OCI-LY3 (cell line): Measurements from ENCODE around the gene LRP1-AS.
A peak's percentile ranks its signal among the peaks of the same experiment; 100 is the strongest.

ENCODE experiments used
- H2AFZ ChIP-seq: fragments of 200-600, 300-600 bp; shearing (Covaris generic); 2 replicates; pipeline ENCODE4 v1.6.0; 2014; ENCODE audit warnings: antibody characterized with exemption, low read depth, low read length
- H3K27ac ChIP-seq: fragments of 200-600, 300-600 bp; sonication (generic); 2 replicates; pipeline ENCODE4 v1.5.1; 2014; ENCODE audit warnings: mild to moderate bottlenecking, low read length, moderate library complexity, mixed read lengths
- H3K27me3 ChIP-seq: fragments of 200-600, 300-600 bp; sonication (generic); 2 replicates; pipeline ENCODE4 v1.6.1; 2014; ENCODE audit warnings: low read depth, low read length, mixed read lengths
- H3K36me3 ChIP-seq: fragments of 200-600, 300-600 bp; sonication (generic); replicated peaks from 2 replicates; pipeline ENCODE3; 2014; ENCODE audit warnings: low read depth, low read length, mixed read lengths
- H3K4me1 ChIP-seq: fragments of 300-600, 200-600 bp; sonication (generic); 2 replicates; pipeline ENCODE4 v1.6.1; 2014; ENCODE audit warnings: low read length, mixed read lengths
- H3K4me2 ChIP-seq: fragments of 200-600, 300-600 bp; sonication (generic); 2 replicates; pipeline ENCODE4 v1.6.1; 2014; ENCODE audit warnings: low read length, mixed read lengths
- H3K4me3 ChIP-seq: fragments of 300-600, 200-600 bp; sonication (generic); 2 replicates; pipeline ENCODE4 v1.5.1; 2014; ENCODE audit warnings: antibody characterized with exemption, mild to moderate bottlenecking, low read length, moderate library complexity
- H3K79me2 ChIP-seq: fragments of 300-600, 200-600 bp; shearing (Covaris generic); 2 replicates; pipeline ENCODE4 v1.6.1; 2014; ENCODE audit warnings: mild to moderate bottlenecking, low read length, mixed read lengths
- H3K9ac ChIP-seq: fragments of 300-600, 200-600 bp; shearing (Covaris generic); 2 replicates; pipeline ENCODE4 v1.6.0; 2014; ENCODE audit warnings: mild to moderate bottlenecking, low read length, moderate library complexity
- H3K9me3 ChIP-seq: fragments of 200-600, 300-600 bp; shearing (Covaris generic); 2 replicates; pipeline ENCODE4 v1.6.1; 2014; ENCODE audit warnings: low read length, mixed read lengths; ENCODE audit not compliant: insufficient read depth
- H4K20me1 ChIP-seq: fragments of 200-600, 300-600 bp; sonication (generic); 2 replicates; pipeline ENCODE4 v1.6.1; 2016; ENCODE audit warnings: low read length, mixed read lengths; ENCODE audit not compliant: insufficient read depth
- CTCF ChIP-seq: fragments of 200-600, 300-600 bp; sonication (generic); IDR thresholded peaks from 2 replicates; pipeline ENCODE4 v1.5.1; 2014; ENCODE audit warnings: antibody characterized with exemption, low read length, low read depth
- EZH2phosphoT487 ChIP-seq: fragments of 200-600 bp; shearing (Covaris generic); IDR thresholded peaks from 2 replicates; pipeline ENCODE4 v1.6.1; 2018; ENCODE audit warnings: antibody characterized with exemption, mixed run types, low read depth

The LRP1-AS gene

GRCh38 chr12:57182918-57183575 is 35.6 kb upstream of the LRP1-AS start:
- Histone ChIP-seq H3K27ac (no peak overlapping the region), H3K9me3 (no peaks in the 10 kb centered on the region), H3K4me2 (peak overlapping the region; percentile 55), H3K4me3 (peak overlapping the region; percentile 8; the same call in 1 of the 2 replicates), H3K79me2 (no peaks in the 10 kb centered on the region), H4K20me1 (no peaks in the 10 kb centered on the region), H3K27me3 (peaks cover 6% of the 10 kb centered on the region), H2AFZ (no peak overlapping the region), H3K36me3 (no peaks in the 10 kb centered on the region), H3K9ac (no peak overlapping the region), H3K4me1 (peaks cover 5% of the 10 kb centered on the region)
- peak; percentile 87 for TF ChIP-seq CTCF
- no peak for TF ChIP-seq EZH2phosphoT487

GRCh38 chr12:57181561-57182155 is 34.2 kb upstream of the LRP1-AS start:
- Histone ChIP-seq H2AFZ (no peak overlapping the region), H3K27me3 (peaks cover 6% of the 10 kb centered on the region), H3K9ac (no peak overlapping the region), H3K4me2 (no peak overlapping the region), H3K4me3 (no peak overlapping the region), H3K9me3 (no peaks in the 10 kb centered on the region), H3K4me1 (peaks cover 5% of the 10 kb centered on the region), H3K79me2 (no peaks in the 10 kb centered on the region), H4K20me1 (no peaks in the 10 kb centered on the region), H3K27ac (no peak overlapping the region), H3K36me3 (no peaks in the 10 kb centered on the region)
- TF ChIP-seq EZH2phosphoT487 (no peak), CTCF (no peak)

GRCh38 chr12:57181072-57181471 is 33.7 kb upstream of the LRP1-AS start:
- no peak for TF ChIP-seq EZH2phosphoT487
- TF ChIP-seq CTCF, result no peak
- no peak overlapping the region for H2AFZ ChIP-seq
- no peak overlapping the region for H3K4me3 ChIP-seq
- peaks cover 5% of the 10 kb centered on the region for H3K4me1 ChIP-seq
- H3K27me3 ChIP-seq, result peaks cover 6% of the 10 kb centered on the region
- H3K4me2 ChIP-seq, result no peak overlapping the region
- no peaks in the 10 kb centered on the region for H3K36me3 ChIP-seq
- no peak overlapping the region for H3K27ac ChIP-seq
- H3K79me2 ChIP-seq, result no peaks in the 10 kb centered on the region
- no peaks in the 10 kb centered on the region for H3K9me3 ChIP-seq
- no peak overlapping the region for H3K9ac ChIP-seq
- H4K20me1 ChIP-seq, result no peaks in the 10 kb centered on the region

- no peak overlapping the region for H2AFZ ChIP-seq
- peaks cover 6% of the 10 kb centered on the region for H3K27me3 ChIP-seq
- H3K9me3 ChIP-seq, result no peaks in the 10 kb centered on the region
- no peaks in the 10 kb centered on the region for H4K20me1 ChIP-seq
- H3K9ac ChIP-seq, result no peak overlapping the region
- H3K4me1 ChIP-seq, result peaks cover 5% of the 10 kb centered on the region
- no peak overlapping the region for H3K4me2 ChIP-seq
- H3K27ac ChIP-seq, result no peak overlapping the region
- no peak for TF ChIP-seq CTCF
- no peak for TF ChIP-seq EZH2phosphoT487
- no peak overlapping the region for H3K4me3 ChIP-seq
- no peaks in the 10 kb centered on the region for H3K79me2 ChIP-seq
- no peaks in the 10 kb centered on the region for H3K36me3 ChIP-seq
Measured at GRCh38 chr12:57180321-57180989, 33.0 kb upstream of the LRP1-AS start.
